Heart left ventricle (tissue), 16 donors: ENCODE results near the gene WASF3. TPM values are rescaled to one million over a fixed set of nuclear protein-coding genes. Genes with fewer than 3 reads are reported as not detected.

Source experiments
- ATAC-seq, 4 donors: fragments of 200-7000 bp; cut with Tn5 transposase; one replicate each; pipeline ENCODE4 v1.9.1; 2020 to 2022; ENCODE audit warnings: moderate library complexity in 4 of 4, mild to moderate bottlenecking in 3 of 4, moderate number of reproducible peaks in 1 of 4
- DNase-seq, 5 donors: peaks; one replicate each; pipeline ENCODE4 v3.0.0-alpha.2; 2020
- H3K27ac ChIP-seq, 12 donors: fragments of 200-600 bp; sonication (generic) in 4 of 12; one replicate each; pipeline versions ENCODE4 v1.5.0 to v1.8.0; 2016 to 2022; ENCODE audit warnings: mild to moderate bottlenecking in 2 of 12
- H3K27me3 ChIP-seq, 9 donors: fragments of 200-600 bp; sonication (generic) in 2 of 9; one replicate each; pipeline versions ENCODE4 v1.5.1 to v1.8.0; 2016 to 2022; ENCODE audit warnings: mild to moderate bottlenecking in 3 of 9
- H3K36me3 ChIP-seq, 9 donors: fragments of 200-600 bp; sonication (generic) in 2 of 9; one replicate each; pipeline versions ENCODE4 v1.5.0 to v1.8.0; 2018 to 2022; ENCODE audit warnings: mild to moderate bottlenecking in 2 of 9
- H3K4me1 ChIP-seq, 12 donors: fragments of 200-600 bp; sonication (generic) in 4 of 12; one replicate each; pipeline versions ENCODE4 v1.5.0 to v1.8.0; 2016 to 2022; ENCODE audit warnings: mild to moderate bottlenecking in 3 of 12
- H3K4me3 ChIP-seq, 12 donors: fragments of 200-600 bp; sonication (generic) in 4 of 12; one replicate each; pipeline versions ENCODE4 v1.5.0 to v1.8.0; 2017 to 2022; ENCODE audit warnings: mild to moderate bottlenecking in 9 of 12, moderate library complexity in 4 of 12
- H3K9me3 ChIP-seq, 12 donors: fragments of 200-600 bp; sonication (generic) in 4 of 12; one replicate each; pipeline versions ENCODE4 v1.5.0 to v1.8.0; 2016 to 2022; ENCODE audit warnings: mild to moderate bottlenecking in 1 of 12
- POLR2A ChIP-seq, 2 donors: fragments of 450-650 bp; IDR thresholded peaks; one replicate each; pipeline ENCODE4 v1.6.1; 2017; ENCODE audit warnings: antibody characterized with exemption in 2 of 2, mild to moderate bottlenecking in 2 of 2, moderate library complexity in 2 of 2
- WGBS, 4 donors: extraction: QIAGEN DNeasy Blood & Tissue Kit in 2 of 4; methylation state at CpG; one replicate each; pipeline versions ENCODE4 v1.1.5 to v1.1.7; 2013 to 2018; 5-methylcytosine and 5-hydroxymethylcytosine counted together
- intact Hi-C, 10 donors: fragments of 100-400 bp; cut with DNase I; formaldehyde crosslinking; loops; one replicate each; pipeline versions ENCODE4 v1.11.1 to v1.14.2; 2022
- polyA plus RNA-seq, 2 donors: library from polyadenylated mRNA; stranded (reverse); fragments of 200-250 nt; gene quantifications; one replicate each; pipeline ENCODE4 v1.2.3, GENCODE V29; 2013
- total RNA-seq, 9 donors: library from RNA; depleted of rRNA in 2 of 9; stranded (reverse); fragments of >200 nt in 2 of 9; fragmentation: NEBNext Ultra II Directional in 3 of 9; extraction: Animal tissue kit (Norgen Biotek cat#: 25700) in 3 of 9; gene quantifications; one replicate each; pipeline versions ENCODE4 v1.1.0 to v1.2.4, GENCODE V29; 2016 to 2023
- TF ChIP-seq, protein P1 (sequence below), 12 donors: fragments of 200-600 bp; sonication (generic) in 4 of 12; IDR thresholded peaks; one replicate each; pipeline versions ENCODE4 v1.5.0 to v1.8.0; 2018 to 2022; ENCODE audit warnings: antibody characterized with exemption in 12 of 12, mild to moderate bottlenecking in 5 of 12
- donor health status: ischemic (EF 13 %, LVEDD 7.1; RV severe dilation, severe dysfunction).
- donor health status: healthy with polysubstance abuse.
- donor health status: DM: no; HTN: yes; CAD: no.
- donor health status: DM: no; HTN: no; CAD: no.
- donor health status: ischemic (EF 25% LVEDD 6.9; RV normal size, moderate dysfunction).
- donor health status: ischemic (EF 25% LVEDD 5.7; RV mildly dilated, moderate dysfunction).
- donor health status: healthy.
- donor health status: DM: yes; HTN: yes; CAD: no.
- donor health status: ischemic (EF 35%, LVEDD 5.7; RV mildly dilated, moderate dysfunction).
- donor health status: nonischemic (EF 11% LVEDD 7.7; RV severe dilation, severe dysfunction).
- donor health status: DM: yes; HTN: yes; CAD: no.
- donor health status: PGD.
- donor health status: ischemic (EF 29% LVEDD 5.4; RV normal size, mild dysfunction).
- donor health status: nonischemic (EF 23%, LVEDD 6.1; RV moderate dilation, normal function).

The WASF3 gene
- total and polyA plus RNA-seq, 11 donors: 3.4 to 14.9 (median 10.0) TPM

DNA sequence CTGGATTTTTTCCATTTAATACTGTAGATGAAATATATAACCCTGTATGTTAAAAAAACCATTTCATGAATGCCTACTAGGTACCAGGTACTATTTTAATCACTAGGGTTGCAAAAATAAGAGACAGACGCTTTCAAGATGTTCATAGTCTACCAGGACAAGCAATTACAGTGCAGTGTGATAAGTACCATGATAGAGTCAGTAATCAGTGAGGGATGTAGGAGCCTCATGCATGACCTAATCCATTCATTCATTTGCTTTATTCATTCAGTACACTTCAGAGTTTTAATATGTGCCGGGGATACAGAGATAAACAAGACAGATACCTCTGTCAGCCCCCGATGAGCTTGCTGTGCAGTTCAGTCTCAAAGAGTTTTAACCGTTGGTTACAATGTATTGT, 3.0 kb downstream of the WASF3 start:
- no peaks in the 10 kb centered on the region for H3K36me3 ChIP-seq
- intact Hi-C loops: loop anchor here in 1 of 10 donors (5.0 kb wide), 1 partner anchor 42 kb away; no protein-coding TSS in a partner anchor
- ATAC-seq: no peak
- no peak overlapping the region for H3K27ac ChIP-seq
- peaks cover 0 to 25% (median 7%) of the 10 kb centered on the region in 12 donors for H3K4me1 ChIP-seq
- H3K27me3 ChIP-seq: peaks cover 0 to 25% (median 0%) of the 10 kb centered on the region in 9 donors
- no peak for DNase-seq
- WGBS, 4 donors: 76 to 79% (median 77%) methylated on average over 4 of the region's 4 CpGs
- H3K9me3 ChIP-seq: no peaks in the 10 kb centered on the region
- H3K4me3 ChIP-seq: no peak overlapping the region
- TF ChIP-seq POLR2A (IDR thresholded peaks at IDR 0.05): no peak
- TF ChIP-seq, protein P1, sequence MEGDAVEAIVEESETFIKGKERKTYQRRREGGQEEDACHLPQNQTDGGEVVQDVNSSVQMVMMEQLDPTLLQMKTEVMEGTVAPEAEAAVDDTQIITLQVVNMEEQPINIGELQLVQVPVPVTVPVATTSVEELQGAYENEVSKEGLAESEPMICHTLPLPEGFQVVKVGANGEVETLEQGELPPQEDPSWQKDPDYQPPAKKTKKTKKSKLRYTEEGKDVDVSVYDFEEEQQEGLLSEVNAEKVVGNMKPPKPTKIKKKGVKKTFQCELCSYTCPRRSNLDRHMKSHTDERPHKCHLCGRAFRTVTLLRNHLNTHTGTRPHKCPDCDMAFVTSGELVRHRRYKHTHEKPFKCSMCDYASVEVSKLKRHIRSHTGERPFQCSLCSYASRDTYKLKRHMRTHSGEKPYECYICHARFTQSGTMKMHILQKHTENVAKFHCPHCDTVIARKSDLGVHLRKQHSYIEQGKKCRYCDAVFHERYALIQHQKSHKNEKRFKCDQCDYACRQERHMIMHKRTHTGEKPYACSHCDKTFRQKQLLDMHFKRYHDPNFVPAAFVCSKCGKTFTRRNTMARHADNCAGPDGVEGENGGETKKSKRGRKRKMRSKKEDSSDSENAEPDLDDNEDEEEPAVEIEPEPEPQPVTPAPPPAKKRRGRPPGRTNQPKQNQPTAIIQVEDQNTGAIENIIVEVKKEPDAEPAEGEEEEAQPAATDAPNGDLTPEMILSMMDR (IDR thresholded peaks at IDR 0.05): no peak

DNA sequence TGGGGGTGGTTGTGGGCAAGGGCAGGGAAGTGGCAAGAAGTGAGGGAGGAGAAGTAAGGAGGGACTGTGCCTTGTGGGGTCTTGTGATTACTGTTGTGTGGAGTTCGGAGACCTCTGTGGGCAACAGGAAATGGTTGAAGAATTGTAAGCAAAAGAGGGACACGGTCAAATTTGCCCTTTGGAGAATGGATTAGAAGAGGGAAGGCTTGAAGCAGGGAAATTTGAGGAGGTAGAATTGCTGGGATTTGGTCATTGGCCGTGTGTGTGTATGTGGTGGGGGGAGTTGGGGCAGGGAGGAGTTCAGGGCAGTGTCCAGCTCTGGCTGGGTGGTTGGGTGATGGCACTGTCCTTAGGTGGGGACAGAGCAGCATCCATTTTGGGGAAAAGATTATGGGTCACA, 3.6 kb downstream of the WASF3 start:
- Histone ChIP-seq H3K27me3 (peaks cover 0 to 25% (median 0%) of the 10 kb centered on the region in 9 donors), H3K4me3 (no peak overlapping the region), H3K27ac (no peak overlapping the region), H3K36me3 (no peaks in the 10 kb centered on the region), H3K4me1 (peaks cover 0 to 25% (median 7%) of the 10 kb centered on the region in 12 donors), H3K9me3 (no peaks in the 10 kb centered on the region)
- no peak for ATAC-seq
- no peak for TF ChIP-seq POLR2A (IDR thresholded peaks at IDR 0.05)
- 57 to 67% (median 65%) methylated on average over 3 of the region's 3 CpGs for WGBS, 4 donors
- DNase-seq: no peak
- intact Hi-C loops: loop anchor here in 1 of 10 donors (5.0 kb wide), 1 partner anchor 41 kb away; no protein-coding TSS in a partner anchor

DNA sequence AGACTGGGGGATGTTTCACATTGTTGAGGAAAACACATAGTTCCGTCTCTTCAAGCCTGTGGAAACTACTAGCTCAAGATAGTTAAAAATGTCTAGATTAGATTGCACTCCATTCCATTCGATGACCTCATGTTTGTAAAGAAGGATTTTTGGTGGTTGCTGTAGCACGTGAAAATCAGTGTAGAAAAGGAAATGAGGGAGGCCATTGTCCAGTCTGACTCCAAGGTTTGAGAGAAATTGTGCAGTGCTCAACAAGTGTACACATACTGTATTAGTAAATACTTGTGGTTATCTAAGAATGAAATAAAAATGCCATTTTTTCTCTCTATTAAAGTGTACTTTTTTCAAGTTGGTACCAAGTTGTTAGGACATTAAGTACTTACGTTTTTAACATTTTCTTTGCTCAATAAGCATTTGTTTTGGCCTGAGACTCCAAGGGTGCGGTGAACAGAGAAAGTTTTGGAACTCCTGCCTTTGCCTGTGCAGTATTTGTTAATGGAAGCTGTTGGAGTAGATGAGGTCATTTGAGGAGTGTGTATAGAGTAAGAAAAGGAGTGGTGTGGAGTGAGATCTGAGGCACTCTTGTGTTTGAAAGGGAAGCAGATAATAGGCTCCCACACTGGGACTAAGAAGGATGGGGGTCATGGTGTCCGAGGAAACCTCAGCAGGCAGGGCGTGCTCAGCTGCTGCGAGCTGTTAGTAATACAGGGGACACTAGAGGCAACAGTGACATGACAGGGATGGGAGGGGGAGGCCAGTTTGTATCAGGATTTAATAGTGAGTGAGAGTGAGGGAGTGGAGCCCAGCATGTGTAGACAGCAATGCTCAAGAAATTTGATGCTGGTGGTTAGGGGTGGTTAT, 4.4 kb downstream of the WASF3 start:
- no peaks in the 10 kb centered on the region for H3K36me3 ChIP-seq
- intact Hi-C loops: loop anchor here in 1 of 10 donors (5.0 kb wide), 1 partner anchor 40 kb away; no protein-coding TSS in a partner anchor
- no peaks in the 10 kb centered on the region for H3K9me3 ChIP-seq
- no peak overlapping the region for H3K4me3 ChIP-seq
- peaks cover 0 to 18% (median 0%) of the 10 kb centered on the region in 9 donors for H3K27me3 ChIP-seq
- peaks cover 0 to 24% (median 7%) of the 10 kb centered on the region in 12 donors for H3K4me1 ChIP-seq
- peak in 1 of 4 donors; percentile 10 for ATAC-seq
- no peak for DNase-seq
- WGBS, 4 donors: 50 to 61% (median 55%) methylated on average over 8 of the region's 8 CpGs
- peak overlapping the region in 1 of 12 donors; percentile 13 for H3K27ac ChIP-seq
- TF ChIP-seq, protein P1 (IDR thresholded peaks at IDR 0.05): no peak
- no peak for TF ChIP-seq POLR2A (IDR thresholded peaks at IDR 0.05)

DNA sequence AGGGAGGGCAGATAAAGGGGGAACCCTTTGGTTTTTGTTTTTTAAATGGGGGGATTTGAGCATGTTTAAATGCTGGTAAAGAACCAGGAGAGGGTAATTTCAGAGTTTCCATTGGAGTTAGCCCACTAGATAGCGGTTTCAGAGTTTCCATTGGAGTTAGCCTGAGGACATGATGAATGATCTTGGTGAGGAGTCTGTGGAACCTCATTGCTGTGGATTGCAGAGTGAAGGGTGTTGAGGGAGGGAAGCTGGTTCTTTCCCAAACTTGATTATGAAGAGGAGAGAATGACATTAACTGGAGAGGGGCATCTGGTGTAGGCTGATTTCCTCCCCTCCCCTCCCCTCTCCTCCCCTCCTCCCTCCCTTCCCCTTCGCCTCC, 5.0 kb downstream of the WASF3 start:
- Histone ChIP-seq H3K27ac (no peak overlapping the region), H3K9me3 (no peaks in the 10 kb centered on the region), H3K4me3 (no peak overlapping the region), H3K27me3 (peaks cover 0 to 15% (median 0%) of the 10 kb centered on the region in 9 donors), H3K36me3 (no peaks in the 10 kb centered on the region), H3K4me1 (peaks cover 0 to 21% (median 4%) of the 10 kb centered on the region in 12 donors)
- 31 to 82% (median 42%) methylated on average over 1 to 2 of the region's 2 CpGs for WGBS, 4 donors
- no peak for DNase-seq
- intact Hi-C loops: loop anchor here in 1 of 10 donors (5.0 kb wide), 1 partner anchor 40 kb away; no protein-coding TSS in a partner anchor
- ATAC-seq: no peak
- TF ChIP-seq POLR2A (IDR thresholded peaks at IDR 0.05): no peak
- TF ChIP-seq, protein P1 (IDR thresholded peaks at IDR 0.05): no peak
